Type B pancreatic cell (in vitro differentiated cells): ENCODE results near the gene KCTD16. TPM values are rescaled to one million over a fixed set of nuclear protein-coding genes. Genes with fewer than 3 reads are reported as not detected.

Experiments
- DNase-seq: peaks from one replicate; pipeline ENCODE4 v3.0.0; 2021; ENCODE audit warnings: mixed read lengths; ENCODE audit not compliant: unreplicated experiment; ENCODE audit errors: extremely low spot score
- H3K27ac Mint-ChIP-seq: 2 replicates; pipeline ENCODE4 v1.8.0; 2021; ENCODE audit warnings: mild to moderate bottlenecking, mixed read lengths
- H3K27me3 Mint-ChIP-seq: 2 replicates; pipeline ENCODE4 v1.8.0; 2021; ENCODE audit warnings: mixed read lengths
- H3K36me3 Mint-ChIP-seq: 2 replicates; pipeline ENCODE4 v1.8.0; 2021; ENCODE audit warnings: mixed read lengths
- H3K4me1 Mint-ChIP-seq: one replicate; pipeline ENCODE4 v1.8.0; 2021; ENCODE audit warnings: mixed read lengths; ENCODE audit not compliant: unreplicated experiment
- H3K4me3 Mint-ChIP-seq: 2 replicates; pipeline ENCODE4 v1.8.0; 2021; ENCODE audit warnings: mild to moderate bottlenecking, mixed read lengths
- H3K9me3 Mint-ChIP-seq: 2 replicates; pipeline ENCODE4 v1.8.0; 2021; ENCODE audit warnings: mixed read lengths
- total RNA-seq: library from RNA; stranded (reverse); gene quantifications from 2 replicates; pipeline ENCODE4 v1.2.1, GENCODE V29; 2021; ENCODE audit warnings: low replicate concordance
- TF ChIP-seq, protein P1 (sequence below): fragments of 200-600 bp; sonication (generic); conservative IDR thresholded peaks from 2 replicates; pipeline ENCODE4 v1.5.0; 2021; ENCODE audit warnings: antibody characterized with exemption, mild to moderate bottlenecking

KCTD16 gene
- total RNA-seq, 1 donor from 2014 or later: 3.0 TPM

DNA sequence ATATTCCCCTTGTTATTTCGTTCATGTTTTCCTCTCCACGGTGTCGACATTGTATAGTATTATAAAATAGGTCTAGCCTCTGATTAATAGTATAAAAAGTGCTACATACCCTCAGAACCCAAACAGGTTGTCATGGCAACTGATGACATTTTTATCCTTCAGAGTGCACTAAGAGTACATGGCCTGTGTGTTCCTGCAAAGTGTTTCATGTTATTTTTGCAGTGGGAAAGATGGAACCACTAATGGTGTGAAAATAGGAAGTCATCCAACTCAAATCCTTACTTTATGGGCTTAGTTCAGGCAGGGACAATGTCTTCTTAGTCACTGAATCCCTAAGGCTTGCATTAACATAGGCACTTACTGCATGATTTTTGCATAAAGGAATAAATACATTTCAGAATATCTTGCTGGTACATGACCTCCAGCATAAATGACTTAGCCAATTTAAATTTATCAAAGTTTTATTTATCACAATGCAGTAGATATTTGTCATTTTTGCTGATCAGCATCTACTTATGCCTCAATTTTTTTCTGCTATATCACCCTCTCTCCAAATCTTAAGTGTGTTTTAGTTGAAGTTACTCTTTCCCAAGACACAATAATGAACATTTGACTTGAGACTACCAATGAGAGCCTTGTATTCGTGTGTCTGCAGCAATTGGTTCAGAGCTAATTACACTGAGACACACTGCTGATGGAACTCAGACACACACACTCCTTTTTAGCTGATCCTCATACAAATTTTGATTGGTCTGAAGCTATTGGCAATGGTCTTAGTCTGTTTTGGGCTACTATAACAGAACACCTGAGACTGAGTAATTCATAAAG lies 243.7 kb downstream of the KCTD16 start:
- no peak for DNase-seq
- Mint-ChIP-seq H3K9me3 (no peaks in the 10 kb centered on the region), H3K4me1 (no peaks in the 10 kb centered on the region), H3K27me3 (no peaks in the 10 kb centered on the region), H3K4me3 (no peak overlapping the region), H3K36me3 (no peaks in the 10 kb centered on the region), H3K27ac (no peak overlapping the region)
- TF ChIP-seq, protein P1, sequence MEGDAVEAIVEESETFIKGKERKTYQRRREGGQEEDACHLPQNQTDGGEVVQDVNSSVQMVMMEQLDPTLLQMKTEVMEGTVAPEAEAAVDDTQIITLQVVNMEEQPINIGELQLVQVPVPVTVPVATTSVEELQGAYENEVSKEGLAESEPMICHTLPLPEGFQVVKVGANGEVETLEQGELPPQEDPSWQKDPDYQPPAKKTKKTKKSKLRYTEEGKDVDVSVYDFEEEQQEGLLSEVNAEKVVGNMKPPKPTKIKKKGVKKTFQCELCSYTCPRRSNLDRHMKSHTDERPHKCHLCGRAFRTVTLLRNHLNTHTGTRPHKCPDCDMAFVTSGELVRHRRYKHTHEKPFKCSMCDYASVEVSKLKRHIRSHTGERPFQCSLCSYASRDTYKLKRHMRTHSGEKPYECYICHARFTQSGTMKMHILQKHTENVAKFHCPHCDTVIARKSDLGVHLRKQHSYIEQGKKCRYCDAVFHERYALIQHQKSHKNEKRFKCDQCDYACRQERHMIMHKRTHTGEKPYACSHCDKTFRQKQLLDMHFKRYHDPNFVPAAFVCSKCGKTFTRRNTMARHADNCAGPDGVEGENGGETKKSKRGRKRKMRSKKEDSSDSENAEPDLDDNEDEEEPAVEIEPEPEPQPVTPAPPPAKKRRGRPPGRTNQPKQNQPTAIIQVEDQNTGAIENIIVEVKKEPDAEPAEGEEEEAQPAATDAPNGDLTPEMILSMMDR: no peak

DNA sequence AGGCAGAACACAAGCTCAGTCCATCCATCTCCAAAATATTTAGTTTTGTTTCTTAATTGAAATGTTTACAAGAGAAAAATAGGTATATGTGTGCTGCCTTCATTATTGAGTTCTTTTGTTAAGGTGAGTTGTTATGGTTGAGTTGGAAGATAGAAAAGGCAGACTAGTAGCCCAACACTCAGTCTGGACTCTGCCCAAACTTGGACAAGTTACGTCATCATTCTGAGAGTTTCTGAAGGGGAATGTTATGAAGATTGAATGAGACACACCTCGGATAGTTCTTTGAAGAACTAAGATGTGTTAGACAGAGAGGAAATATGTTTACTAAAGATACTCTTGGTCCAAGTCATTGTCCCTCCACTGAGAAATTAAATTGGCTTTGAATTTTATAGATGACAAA lies 245.5 kb downstream of the KCTD16 start:
- H3K9me3 Mint-ChIP-seq: peaks cover 1% of the 10 kb centered on the region
- H3K36me3 Mint-ChIP-seq: no peaks in the 10 kb centered on the region

DNA sequence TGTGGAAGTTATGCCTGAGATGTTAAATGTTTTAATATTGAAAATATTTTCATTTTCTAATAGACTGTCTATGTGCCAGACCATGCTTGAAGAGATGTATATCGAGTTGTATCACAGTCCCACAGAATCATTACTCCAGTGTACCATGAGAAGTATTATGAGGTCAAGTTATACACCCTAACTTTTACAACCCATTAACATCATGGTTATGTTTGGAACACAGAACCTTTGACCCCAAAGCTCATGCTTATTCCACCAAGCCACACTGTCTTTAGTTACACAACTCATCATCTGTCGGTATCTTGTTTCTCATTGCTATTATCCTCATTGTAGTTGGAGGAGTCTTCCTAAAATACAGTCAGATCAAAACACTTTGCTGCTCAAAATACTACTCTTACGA lies 248.0 kb downstream of the KCTD16 start:
- TF ChIP-seq, protein P1: no peak
- Mint-ChIP-seq H3K27ac (no peak overlapping the region), H3K4me1 (peaks cover 10% of the 10 kb centered on the region)

More for the DNA sequence above, 245.5 kb downstream of the KCTD16 start:
- TF ChIP-seq, protein P1: no peak
- Mint-ChIP-seq H3K4me1 (peaks cover 4% of the 10 kb centered on the region), H3K27ac (no peak overlapping the region), H3K27me3 (no peaks in the 10 kb centered on the region), H3K4me3 (no peak overlapping the region)
- no peak for DNase-seq

DNA sequence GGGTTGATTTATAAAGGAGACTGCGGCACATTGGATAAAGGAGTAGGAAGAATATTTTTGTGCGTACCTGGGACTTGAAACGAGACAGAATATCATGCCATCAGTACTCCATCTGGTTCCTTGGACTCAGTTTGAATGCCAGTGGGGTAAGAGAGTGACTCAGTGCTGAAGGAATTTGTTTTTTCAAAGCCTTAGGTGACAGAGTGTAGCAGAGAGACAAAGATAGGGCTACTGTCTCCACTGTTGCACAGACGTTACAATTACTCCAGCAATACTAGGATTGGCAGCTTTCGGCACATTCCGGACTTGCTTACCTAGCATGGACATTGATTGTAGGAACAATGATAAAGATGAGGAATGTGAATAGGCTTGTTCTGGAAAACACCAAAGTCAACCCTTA lies 250.7 kb downstream of the KCTD16 start:
- H3K36me3 Mint-ChIP-seq: no peaks in the 10 kb centered on the region
- no peak for DNase-seq
- H3K27ac Mint-ChIP-seq: no peak overlapping the region
- H3K4me3 Mint-ChIP-seq: no peak overlapping the region
- peaks cover 5% of the 10 kb centered on the region for H3K9me3 Mint-ChIP-seq
- H3K27me3 Mint-ChIP-seq: no peaks in the 10 kb centered on the region
- TF ChIP-seq, protein P1: no peak
- H3K4me1 Mint-ChIP-seq: peaks cover 10% of the 10 kb centered on the region

More for the DNA sequence above, 248.0 kb downstream of the KCTD16 start:
- DNase-seq: no peak
- Mint-ChIP-seq H3K27me3 (no peaks in the 10 kb centered on the region), H3K4me3 (no peak overlapping the region), H3K9me3 (peaks cover 5% of the 10 kb centered on the region), H3K36me3 (no peaks in the 10 kb centered on the region)

DNA sequence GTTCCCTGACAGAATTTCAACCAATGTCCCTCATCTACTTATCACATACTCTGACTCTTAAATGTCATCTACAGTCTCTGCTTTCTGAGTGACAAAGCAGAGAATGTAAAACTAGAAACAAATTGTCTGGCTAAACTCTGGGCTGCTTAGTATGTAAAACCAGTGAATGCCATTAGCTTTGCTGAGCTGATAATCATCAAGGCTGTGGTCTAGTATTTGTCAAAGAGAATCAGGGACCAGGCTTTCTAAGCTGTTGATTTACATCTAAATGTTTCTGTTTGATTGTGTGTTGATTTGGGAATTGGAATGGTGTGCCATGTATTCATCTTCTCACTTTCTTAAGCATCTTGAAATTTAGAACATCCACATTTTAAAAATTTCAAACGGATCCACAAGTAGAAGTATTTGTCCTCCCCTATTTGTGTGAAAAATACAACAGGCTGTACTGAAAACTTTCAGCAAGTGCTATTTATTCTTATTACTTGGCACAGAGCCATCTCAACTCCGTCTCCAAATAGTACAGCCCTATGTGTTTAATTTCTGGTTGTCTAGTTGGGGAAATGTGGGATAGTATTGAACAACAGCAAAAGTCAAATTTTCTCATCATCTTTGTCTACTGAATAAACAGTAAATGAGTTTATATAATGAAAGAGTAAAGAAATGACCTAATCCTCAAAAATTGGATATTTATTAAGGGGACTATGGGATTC lies 251.5 kb downstream of the KCTD16 start:
- no peaks in the 10 kb centered on the region for H3K36me3 Mint-ChIP-seq
- TF ChIP-seq, protein P1: no peak
- peaks cover 5% of the 10 kb centered on the region for H3K9me3 Mint-ChIP-seq
- H3K27me3 Mint-ChIP-seq: no peaks in the 10 kb centered on the region
- H3K4me3 Mint-ChIP-seq: no peak overlapping the region
- DNase-seq: no peak
- no peak overlapping the region for H3K27ac Mint-ChIP-seq
- H3K4me1 Mint-ChIP-seq: peaks cover 10% of the 10 kb centered on the region
